Panc1 (cell line): Measurements from ENCODE around the gene SLC35A2.

Experiments used
- CTCF ChIP-seq: fragments of 450-650 bp; IDR thresholded peaks from 2 replicates; pipeline ENCODE4 v1.5.1; 2017; ENCODE audit warnings: mild to moderate bottlenecking
- SIN3A ChIP-seq: IDR thresholded peaks from 2 replicates; pipeline ENCODE4 v1.6.1; 2012; ENCODE audit warnings: low read depth, mild to moderate bottlenecking, low read length, moderate library complexity, borderline replicate concordance; ENCODE audit not compliant: insufficient read depth

DNA sequence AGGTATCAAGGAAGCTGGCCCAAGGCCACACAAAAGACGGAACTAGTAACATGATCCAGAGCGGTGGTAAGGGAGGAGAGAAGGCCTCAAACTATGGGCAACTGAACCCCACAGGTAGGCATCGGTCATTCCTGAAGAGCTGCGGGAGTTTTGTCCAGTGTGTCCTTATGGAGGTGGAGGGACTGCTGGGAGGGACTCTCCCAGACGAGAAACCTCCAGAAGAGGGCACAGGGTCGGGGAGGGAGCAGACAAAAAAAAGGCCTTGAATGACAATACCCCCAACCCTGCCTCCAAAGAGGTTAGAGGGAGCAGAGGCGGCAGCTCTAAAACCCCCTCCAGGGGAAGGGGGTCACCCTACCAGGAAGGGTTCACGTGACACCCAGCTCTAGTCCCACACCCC, 7.3 kb downstream of the SLC35A2 start:
- TF ChIP-seq CTCF (no peak), SIN3A (no peak)
